ENCODE data around the gene FAM171A2.
"Not testable (repeated sequence)": the region's sequence is repeated elsewhere in the genome, so short reads cannot be mapped to it uniquely, and the experiment has no call there.

FAM171A2 gene

DNA sequence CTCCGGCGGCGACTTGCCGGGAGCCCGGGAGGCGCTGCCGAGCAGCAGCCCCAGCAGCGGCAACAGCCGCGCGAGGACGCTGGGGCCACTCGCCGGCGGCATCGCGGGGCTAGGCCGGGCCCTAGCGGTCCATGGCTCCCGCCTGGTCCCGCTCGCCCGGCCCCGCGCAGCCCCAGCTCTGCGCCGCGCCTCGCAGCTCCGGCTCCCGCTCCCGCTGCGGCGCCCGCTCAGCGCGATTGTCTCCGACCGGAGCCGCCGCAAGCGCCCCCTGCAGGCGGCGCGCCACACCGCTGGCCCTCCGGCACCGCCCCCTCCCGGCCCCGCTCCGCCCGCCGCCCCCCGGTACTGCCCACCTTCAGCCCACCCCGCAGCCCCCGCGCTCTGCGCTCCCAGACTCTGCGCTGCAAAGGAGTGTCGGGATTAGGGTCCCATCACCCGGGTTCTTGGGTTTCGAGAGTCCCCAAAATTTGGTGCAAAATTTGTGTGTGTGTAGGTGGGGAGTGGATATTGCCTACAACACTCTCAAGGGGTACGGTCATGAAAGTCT lies at the start of gene FAM171A2:
FAM171A2 (minus strand) TSS at position 241 of the 547 bp plus-strand sequence; CDS start at position 102, 139 bp downstream.
- DNase-seq, result peak; percentile 71

- DNase-seq, result no peak
Observed at GRCh38 chr17:44409309-44410028, 45.8 kb upstream of the FAM171A2 start.

DNA sequence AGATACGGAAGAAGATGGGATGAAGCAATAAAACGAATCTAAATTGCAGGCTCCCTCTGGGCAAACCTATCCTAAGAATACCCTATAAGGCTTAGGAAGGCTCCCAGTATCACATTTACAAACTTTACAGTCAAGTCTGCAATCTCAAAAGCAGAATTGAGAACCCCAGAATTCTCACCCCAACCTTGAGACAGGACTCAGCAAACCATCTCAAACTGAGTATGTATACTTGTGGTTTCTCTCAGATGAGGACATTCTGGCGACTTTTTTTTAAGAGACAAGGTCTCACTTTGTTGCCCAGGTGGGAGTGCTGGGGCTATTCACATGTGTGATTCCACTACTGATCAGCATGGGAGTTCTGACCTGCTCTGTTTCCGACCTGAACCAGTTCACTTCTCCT lies 45.1 kb upstream of the FAM171A2 start:
- no peak for DNase-seq

- no peak for DNase-seq
Observed at GRCh38 chr17:44402564-44403172, 39.0 kb upstream of the FAM171A2 start.

- DNase-seq, result no peak
Observed at GRCh38 chr17:44400226-44400847, 36.7 kb upstream of the FAM171A2 start.

GRCh38 chr17:44398692-44399691 lies 35.3 kb upstream of the FAM171A2 start:
- no peak for DNase-seq

- no peak for DNase-seq
Observed at GRCh38 chr17:44397479-44398440, 34.1 kb upstream of the FAM171A2 start.

DNA sequence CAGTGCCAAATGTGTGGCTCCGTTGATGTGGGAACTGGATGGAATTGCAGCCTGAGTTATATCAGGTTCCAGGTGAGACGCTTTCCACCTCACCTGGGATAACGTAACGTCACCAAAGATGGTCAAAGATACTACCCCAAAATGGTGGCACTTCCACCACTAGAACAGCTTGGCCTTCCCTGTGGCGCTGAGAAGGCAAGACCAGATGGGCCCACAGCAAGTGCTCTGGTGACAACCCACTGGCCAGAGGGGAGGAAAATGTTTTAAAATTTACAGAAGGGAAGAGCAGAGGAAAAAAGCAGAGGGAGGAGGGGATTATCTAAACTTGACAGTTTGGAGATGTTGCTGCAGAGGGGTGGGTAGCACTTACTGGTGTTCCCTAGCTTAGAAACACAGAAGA lies 33.3 kb upstream of the FAM171A2 start:
- DNase-seq, result no peak

DNA sequence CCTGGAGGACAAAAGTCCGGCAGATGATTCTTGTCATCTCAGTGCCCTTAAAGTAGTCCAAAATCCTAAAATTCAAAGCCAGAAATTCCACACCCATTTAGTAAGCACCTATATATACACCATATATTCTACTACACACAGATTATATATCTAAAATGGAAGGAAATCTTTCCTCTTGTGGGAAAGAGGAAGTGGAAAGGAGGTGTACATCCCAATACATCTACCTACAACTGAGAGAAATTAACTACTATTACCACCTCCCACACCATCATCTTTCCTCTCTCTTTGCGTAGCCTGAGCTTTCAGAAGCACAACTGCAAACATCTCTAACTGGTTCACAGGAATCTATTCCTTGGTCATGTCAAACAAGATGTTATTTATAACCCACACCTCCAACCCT lies 31.2 kb upstream of the FAM171A2 start:
- no peak for DNase-seq

- not testable (repeated sequence) for DNase-seq
Observed at GRCh38 chr17:44394112-44394511, 30.5 kb upstream of the FAM171A2 start.

- no peak for DNase-seq
Observed at GRCh38 chr17:44390250-44390870, 26.7 kb upstream of the FAM171A2 start.

DNA sequence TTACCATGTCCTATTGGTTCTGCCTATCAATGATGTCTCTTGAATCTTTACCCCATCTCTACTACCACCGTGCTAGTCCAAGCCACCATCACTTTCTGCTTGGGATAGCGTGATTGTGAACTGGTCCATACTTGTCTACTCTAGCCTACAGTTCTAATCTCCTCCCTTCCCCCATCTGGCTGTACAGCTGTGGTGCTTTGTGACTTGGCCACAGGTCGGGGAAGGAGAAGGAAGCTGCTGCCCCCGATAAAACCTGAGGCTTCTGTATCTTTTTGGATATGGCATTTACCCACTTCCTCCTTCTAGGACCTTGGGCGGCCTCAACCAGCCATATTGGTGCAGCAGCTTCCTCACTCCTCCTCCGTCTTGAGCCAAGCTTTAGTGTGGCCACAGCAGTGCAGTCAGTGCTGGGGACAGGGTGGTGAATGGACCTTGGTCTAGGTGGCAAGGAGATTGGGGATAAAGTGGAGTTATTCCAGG lies 26.1 kb upstream of the FAM171A2 start:
- DNase-seq, result no peak

- no peak for DNase-seq
Observed at GRCh38 chr17:44389281-44389680, 25.6 kb upstream of the FAM171A2 start, which contains the start of gene ITGA2B. Gene ITGA2B (minus strand): TSS chr17:44389649. CDS start chr17:44389473, 176 bp downstream.

- no peak for DNase-seq
Observed at GRCh38 chr17:44387804-44388203, 24.2 kb upstream of the FAM171A2 start.

DNA sequence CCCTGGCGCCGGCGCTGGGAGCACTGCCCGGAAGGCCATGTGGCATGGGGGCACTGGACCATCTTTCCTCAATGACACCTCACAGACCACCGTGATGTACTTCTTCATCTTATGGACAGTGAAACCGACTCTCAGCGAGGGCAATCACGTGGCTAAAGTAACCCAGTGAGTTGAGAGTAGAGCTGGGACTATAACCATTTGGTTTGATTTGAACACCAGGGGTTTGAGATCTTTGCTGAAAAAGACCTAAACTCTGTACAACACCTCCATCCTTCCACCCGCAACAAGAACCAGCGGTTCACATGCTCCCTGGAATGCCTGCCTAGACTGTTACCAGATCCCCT lies 22.5 kb upstream of the FAM171A2 start:
- DNase-seq, result no peak

- DNase-seq, result peak; percentile 79
Observed at GRCh38 chr17:44385287-44386181, 21.9 kb upstream of the FAM171A2 start.

DNA sequence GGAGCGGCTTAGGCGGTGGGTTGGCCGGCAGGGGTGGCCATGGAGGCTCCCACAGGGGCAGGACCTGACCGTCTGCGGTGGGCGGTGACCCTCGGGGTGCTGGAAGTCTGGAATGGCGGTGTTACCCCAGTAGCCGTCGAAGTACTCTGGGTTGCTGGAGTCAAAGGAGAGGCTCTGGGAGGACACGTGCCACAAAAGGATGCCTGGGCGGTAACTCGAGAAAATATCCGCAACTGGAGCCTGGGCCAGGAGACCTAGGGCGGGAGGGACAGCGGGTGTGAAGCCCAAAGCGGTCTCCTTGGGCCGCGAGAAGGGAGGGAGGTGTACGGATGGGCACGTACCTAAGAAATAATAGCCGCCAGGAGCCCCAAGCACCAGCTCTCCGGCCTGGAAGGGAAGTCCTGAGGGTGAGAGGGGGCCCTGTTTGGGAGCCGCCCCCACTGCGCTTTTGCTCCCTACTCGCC lies 21.2 kb upstream of the FAM171A2 start:
- DNase-seq, result no peak

- DNase-seq, result no peak
Observed at GRCh38 chr17:44384281-44384822, 20.7 kb upstream of the FAM171A2 start.

- no peak for DNase-seq
Observed at GRCh38 chr17:44383861-44384260, 20.2 kb upstream of the FAM171A2 start.
